ENCODE data around the gene CAP2. TPM values are rescaled to one million over a fixed set of nuclear protein-coding genes. Genes with fewer than 3 reads are reported as not detected.

The CAP2 gene
- total RNA-seq, 4 donors from 2014 or later: 28.5 to 66.5 (median 59.0) TPM

DNA sequence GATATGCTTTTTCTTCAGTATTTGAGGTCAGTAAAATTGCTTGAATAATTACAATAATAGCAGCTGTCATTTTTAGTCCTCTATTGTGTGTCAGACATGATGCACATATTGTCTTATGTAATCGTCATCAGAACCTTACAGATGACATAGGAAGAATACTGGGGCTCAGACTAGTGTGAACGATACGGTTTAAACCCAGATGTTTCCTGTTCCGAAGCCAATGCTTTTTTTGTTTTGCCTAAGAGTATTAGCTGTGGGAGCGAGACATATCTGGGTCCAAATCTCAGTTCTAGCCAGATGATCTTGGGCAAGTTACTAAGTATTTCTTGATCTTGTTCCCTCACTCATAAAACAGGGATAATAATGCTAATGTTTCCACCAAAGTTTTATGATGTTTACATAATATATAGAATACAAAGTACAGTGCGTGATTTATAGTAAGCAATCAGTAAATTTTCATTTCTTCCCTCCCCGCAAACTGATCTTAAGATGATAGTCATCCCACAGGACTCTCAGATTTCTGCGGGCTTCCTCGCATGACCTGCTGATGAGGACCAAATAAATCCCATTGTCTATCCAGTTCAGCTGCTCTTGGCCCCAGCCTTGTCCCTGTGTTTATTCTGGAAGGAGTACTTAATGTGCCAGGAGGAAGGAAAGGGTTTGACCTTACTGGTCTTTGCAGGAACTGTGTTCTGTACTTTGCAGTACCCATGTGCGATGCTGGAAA, 98.2 kb downstream of the CAP2 start:
- no peaks in the 10 kb centered on the region for H3K27me3 ChIP-seq
- ATAC-seq: peak; percentile 34
- peaks cover 5 to 62% (median 13%) of the 10 kb centered on the region in 3 donors for H3K4me1 ChIP-seq
- H3K9me3 ChIP-seq: no peaks in the 10 kb centered on the region
- 50 to 55% methylated on average over 10 of the region's 10 CpGs for WGBS, 2 donors (ENCODE audit: low coverage in 1 of 2)
- peak overlapping the region; percentile 19 to 76 (median 63) for H3K27ac ChIP-seq
- no peak overlapping the region for H3K4me3 ChIP-seq
- H3K36me3 ChIP-seq: no peaks in the 10 kb centered on the region
- TF ChIP-seq, protein P1, sequence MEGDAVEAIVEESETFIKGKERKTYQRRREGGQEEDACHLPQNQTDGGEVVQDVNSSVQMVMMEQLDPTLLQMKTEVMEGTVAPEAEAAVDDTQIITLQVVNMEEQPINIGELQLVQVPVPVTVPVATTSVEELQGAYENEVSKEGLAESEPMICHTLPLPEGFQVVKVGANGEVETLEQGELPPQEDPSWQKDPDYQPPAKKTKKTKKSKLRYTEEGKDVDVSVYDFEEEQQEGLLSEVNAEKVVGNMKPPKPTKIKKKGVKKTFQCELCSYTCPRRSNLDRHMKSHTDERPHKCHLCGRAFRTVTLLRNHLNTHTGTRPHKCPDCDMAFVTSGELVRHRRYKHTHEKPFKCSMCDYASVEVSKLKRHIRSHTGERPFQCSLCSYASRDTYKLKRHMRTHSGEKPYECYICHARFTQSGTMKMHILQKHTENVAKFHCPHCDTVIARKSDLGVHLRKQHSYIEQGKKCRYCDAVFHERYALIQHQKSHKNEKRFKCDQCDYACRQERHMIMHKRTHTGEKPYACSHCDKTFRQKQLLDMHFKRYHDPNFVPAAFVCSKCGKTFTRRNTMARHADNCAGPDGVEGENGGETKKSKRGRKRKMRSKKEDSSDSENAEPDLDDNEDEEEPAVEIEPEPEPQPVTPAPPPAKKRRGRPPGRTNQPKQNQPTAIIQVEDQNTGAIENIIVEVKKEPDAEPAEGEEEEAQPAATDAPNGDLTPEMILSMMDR (IDR thresholded peaks at IDR 0.05): no peak
- TF ChIP-seq POLR2AphosphoS5 (IDR thresholded peaks at IDR 0.05) (peak; percentile 71), EP300 (IDR thresholded peaks at IDR 0.05) (no peak), POLR2A (IDR thresholded peaks at IDR 0.05) (no peak)

DNA sequence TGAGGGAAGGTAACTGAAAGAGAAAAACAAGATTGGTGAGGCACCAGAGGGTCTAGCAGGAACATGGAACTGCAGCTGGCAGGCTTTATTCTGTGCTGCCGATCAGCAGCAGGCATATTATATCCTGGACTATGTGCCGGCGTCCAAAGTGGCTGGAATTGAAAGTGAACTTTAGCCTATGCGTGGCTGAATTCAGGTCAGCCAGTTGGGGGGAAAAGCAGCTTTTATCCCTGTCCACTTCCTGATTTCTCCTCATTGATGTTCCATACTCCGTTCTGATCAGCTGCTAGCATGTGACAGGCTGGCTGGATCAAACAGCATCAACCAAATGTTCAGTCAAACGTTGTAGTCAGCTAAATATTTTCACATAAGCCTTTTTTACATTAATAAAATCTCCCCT, 99.0 kb downstream of the CAP2 start:
- Histone ChIP-seq H3K9me3 (no peaks in the 10 kb centered on the region), H3K4me3 (no peak overlapping the region), H3K36me3 (no peaks in the 10 kb centered on the region), H3K4me1 (peaks cover 5 to 61% (median 13%) of the 10 kb centered on the region in 3 donors), H3K27me3 (no peaks in the 10 kb centered on the region), H3K27ac (peak overlapping the region; percentile 71 to 83 (median 74))
- TF ChIP-seq EP300 (IDR thresholded peaks at IDR 0.05) (no peak), POLR2A (IDR thresholded peaks at IDR 0.05) (no peak), POLR2AphosphoS5 (IDR thresholded peaks at IDR 0.05) (no peak)
- TF ChIP-seq, protein P1 (IDR thresholded peaks at IDR 0.05): no peak
- WGBS, 2 donors (ENCODE audit: low coverage in 1 of 2): 49 to 51% methylated on average over 6 of the region's 6 CpGs
- ATAC-seq: no peak

DNA sequence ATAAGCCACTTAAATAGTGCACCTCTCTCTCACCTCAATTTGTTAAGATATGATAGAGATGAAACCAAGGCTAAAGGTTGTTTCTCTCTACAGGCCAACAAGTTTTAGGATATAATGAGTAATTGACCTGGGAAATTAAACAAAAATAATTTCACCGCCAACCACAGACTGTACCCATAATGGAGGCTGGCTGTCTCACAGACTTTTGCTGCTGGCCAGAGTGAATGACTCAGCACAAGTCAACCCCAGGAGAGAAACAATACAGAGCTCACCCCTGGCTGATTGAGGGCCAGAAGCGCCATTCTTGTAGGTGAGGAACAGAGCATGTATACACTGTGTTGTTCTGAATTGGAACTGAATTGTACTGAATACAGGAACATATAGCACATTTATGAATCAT, 99.9 kb downstream of the CAP2 start:
- ATAC-seq: peak; percentile 63
- Histone ChIP-seq H3K4me1 (peaks cover 5 to 61% (median 13%) of the 10 kb centered on the region in 3 donors), H3K9me3 (no peaks in the 10 kb centered on the region), H3K4me3 (no peak overlapping the region), H3K27me3 (no peaks in the 10 kb centered on the region), H3K27ac (peak overlapping the region; percentile 71 to 83 (median 74)), H3K36me3 (no peaks in the 10 kb centered on the region)
- 23 to 39% methylated on average over 2 of the region's 2 CpGs for WGBS, 2 donors (ENCODE audit: low coverage in 1 of 2)
- TF ChIP-seq EP300 (IDR thresholded peaks at IDR 0.05): no peak
- TF ChIP-seq POLR2A (IDR thresholded peaks at IDR 0.05): no peak
- TF ChIP-seq POLR2AphosphoS5 (IDR thresholded peaks at IDR 0.05): peak; percentile 30
- TF ChIP-seq, protein P1 (IDR thresholded peaks at IDR 0.05): no peak

DNA sequence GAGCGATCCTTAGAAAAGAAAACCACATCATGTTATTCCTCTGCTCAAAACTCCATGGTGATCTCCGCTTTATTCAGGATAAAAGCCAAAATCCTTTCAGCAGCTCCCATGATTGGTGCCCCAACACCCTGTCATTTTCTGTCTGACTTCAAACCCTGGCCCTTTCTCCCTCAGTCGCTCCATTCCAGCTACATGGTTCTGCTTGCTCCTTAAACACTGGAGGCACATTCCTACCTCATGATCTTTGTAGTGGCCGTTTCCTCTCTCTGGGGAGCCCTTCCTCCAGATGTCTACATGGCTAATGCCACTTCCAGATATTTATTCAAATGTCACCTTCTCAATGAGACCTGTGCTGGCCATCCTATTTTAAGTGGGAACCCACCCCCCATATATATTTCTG, 100.8 kb downstream of the CAP2 start:
- peak overlapping the region; percentile 71 to 83 (median 74) for H3K27ac ChIP-seq
- no peaks in the 10 kb centered on the region for H3K27me3 ChIP-seq
- WGBS, 2 donors (ENCODE audit: low coverage in 1 of 2): 94% methylated on average over 3 to 4 of the region's 4 CpGs
- H3K9me3 ChIP-seq: no peaks in the 10 kb centered on the region
- no peaks in the 10 kb centered on the region for H3K36me3 ChIP-seq
- ATAC-seq: no peak
- peaks cover 5 to 61% (median 13%) of the 10 kb centered on the region in 3 donors for H3K4me1 ChIP-seq
- H3K4me3 ChIP-seq: no peak overlapping the region
- TF ChIP-seq, protein P1 (IDR thresholded peaks at IDR 0.05): no peak
- no peak for TF ChIP-seq POLR2AphosphoS5 (IDR thresholded peaks at IDR 0.05)
- no peak for TF ChIP-seq POLR2A (IDR thresholded peaks at IDR 0.05)
- TF ChIP-seq EP300 (IDR thresholded peaks at IDR 0.05): no peak

DNA sequence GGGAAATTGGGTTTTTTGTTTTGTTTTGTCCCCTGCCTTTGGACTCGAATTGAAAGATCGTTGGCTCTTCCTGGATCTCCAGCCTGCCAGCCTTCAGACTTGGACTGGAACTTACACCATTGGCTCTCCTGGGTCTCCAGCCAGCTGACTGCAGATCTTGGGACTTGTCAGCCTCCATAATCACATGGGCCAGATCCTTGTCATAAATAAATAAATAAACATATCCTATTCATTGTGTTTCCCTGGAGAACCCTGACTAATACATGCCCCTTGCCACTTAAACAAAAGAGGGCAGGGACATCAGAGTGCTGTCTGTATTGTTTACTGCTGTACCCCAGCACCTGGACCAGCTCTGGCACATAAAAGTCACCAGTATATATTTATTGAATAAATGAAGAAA, 101.5 kb downstream of the CAP2 start:
- peaks cover 5 to 61% (median 13%) of the 10 kb centered on the region in 3 donors for H3K4me1 ChIP-seq
- no peaks in the 10 kb centered on the region for H3K27me3 ChIP-seq
- H3K9me3 ChIP-seq: no peaks in the 10 kb centered on the region
- ATAC-seq: no peak
- WGBS, 2 donors (ENCODE audit: low coverage in 1 of 2): 67 to 96% methylated on average over 1 to 2 of the region's 2 CpGs
- TF ChIP-seq EP300 (IDR thresholded peaks at IDR 0.05): no peak
- TF ChIP-seq POLR2A (IDR thresholded peaks at IDR 0.05): no peak
- TF ChIP-seq POLR2AphosphoS5 (IDR thresholded peaks at IDR 0.05): no peak
- TF ChIP-seq, protein P1 (IDR thresholded peaks at IDR 0.05): no peak
- peak overlapping the region in 2 of 4 donors; percentile 71 to 76 for H3K27ac ChIP-seq
- H3K4me3 ChIP-seq: no peak overlapping the region
- no peaks in the 10 kb centered on the region for H3K36me3 ChIP-seq
